Right lobe of liver (tissue), 6 donors: Measurements from ENCODE around the gene OR4K17. TPM values are rescaled to one million over a fixed set of nuclear protein-coding genes. Genes with fewer than 3 reads are reported as not detected.

Experiments
- ATAC-seq, 4 donors: fragments of 200-7000 bp; cut with Tn5 transposase; one replicate each; pipeline ENCODE4 v1.9.1; 2020; ENCODE audit warnings: mild to moderate bottlenecking in 4 of 4, moderate library complexity in 4 of 4
- DNase-seq, 3 donors: peaks; one replicate each; pipeline ENCODE4 v3.0.0-alpha.2; 2020
- H3K27ac ChIP-seq, 3 donors: fragments of 200-600 bp; one replicate each; pipeline ENCODE4 v1.8.0; 2022
- H3K27me3 ChIP-seq, 2 donors: fragments of 200-600 bp; one replicate each; pipeline ENCODE4 v1.8.0; 2022
- H3K36me3 ChIP-seq, 4 donors: fragments of 200-600 bp; sonication (generic) in 1 of 4; one replicate each; pipeline versions ENCODE4 v1.5.1 to v1.8.0; 2017 to 2022; ENCODE audit warnings: control low read depth in 1 of 4
- H3K4me1 ChIP-seq, 4 donors: fragments of 200-600 bp; sonication (generic) in 1 of 4; one replicate each; pipeline versions ENCODE4 v1.5.1 to v1.8.0; 2017 to 2022; ENCODE audit warnings: control low read depth in 1 of 4
- H3K4me3 ChIP-seq, 3 donors: fragments of 200-600 bp; one replicate each; pipeline ENCODE4 v1.8.0; 2022
- H3K9me3 ChIP-seq, 4 donors: fragments of 200-600 bp; sonication (generic) in 1 of 4; one replicate each; pipeline versions ENCODE4 v1.5.1 to v1.8.0; 2017 to 2022; ENCODE audit warnings: control low read depth in 1 of 4
- POLR2A ChIP-seq: fragments of 450-650 bp; IDR thresholded peaks from one replicate; pipeline ENCODE4 v1.6.1; 2017; ENCODE audit warnings: antibody characterized with exemption, mild to moderate bottlenecking
- WGBS: methylation state at CpG from one replicate; pipeline ENCODE4 v1.1.6; 2018; ENCODE audit warnings: low coverage, low lambda C conversion rate; ENCODE audit not compliant: insufficient coverage; ENCODE audit errors: missing lambda C conversion rate; 5-methylcytosine and 5-hydroxymethylcytosine counted together
- intact Hi-C, 2 donors: fragments of 100-400 bp; cut with DNase I; formaldehyde crosslinking; loops; one replicate each; pipeline versions ENCODE4 v1.11.2 to v1.14.1; 2022
- total RNA-seq, 6 experiments: library from RNA; depleted of rRNA in 2 of 6; stranded (reverse); fragments of >200 nt in 2 of 6; fragmentation: NEBNext Ultra II Directional in 3 of 6; extraction: Animal tissue kit (Norgen Biotek cat#: 25700) in 3 of 6; gene quantifications; one replicate each; pipeline versions ENCODE4 v1.1.0 to v1.2.4, GENCODE V29; 2016 to 2023
- TF ChIP-seq, protein P1 (sequence below), 4 donors: fragments of 200-600 bp in 3 of 4; fragments of 450-650 bp in 1 of 4; IDR thresholded peaks; one replicate each; pipeline versions ENCODE4 v1.5.1 to v1.8.0; 2016 to 2022; ENCODE audit warnings: antibody characterized with exemption in 4 of 4, mild to moderate bottlenecking in 2 of 4
- donor health status: DM: no; HTN: yes; CAD: no.
- donor health status: DM: no; HTN: no; CAD: no.
- donor health status: DM: no; HTN: no; CAD: no.
- donor health status: DM: no; HTN: yes; CAD: no.
- donor health status: DM: no; HTN: yes; CAD: no.

The OR4K17 gene
- total RNA-seq, 6 experiments from 2014 or later = not detected

DNA sequence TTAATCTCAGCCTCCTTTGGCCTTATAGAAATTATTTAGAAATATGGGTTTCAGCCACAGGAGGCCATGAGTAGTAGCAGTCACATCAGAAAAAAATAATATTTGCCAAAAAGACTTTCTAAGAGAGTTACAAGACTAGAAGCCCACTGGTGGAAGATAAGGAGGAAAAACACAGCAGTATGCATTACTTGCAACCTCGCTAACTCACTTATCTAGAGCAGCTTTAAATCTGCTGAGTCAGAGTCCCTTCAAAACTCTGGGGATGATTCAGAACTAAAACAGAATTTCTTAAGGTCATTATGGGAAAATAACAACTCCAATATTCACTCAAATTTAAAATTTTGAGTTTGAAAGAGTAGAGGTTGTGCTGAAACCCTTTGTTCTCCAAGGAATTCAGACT is 6.2 kb downstream of the OR4K17 start:
- DNase-seq (no peak), ATAC-seq (no peak)
- intact Hi-C loops = no loop called here
- 37% methylated on average over 1 of the region's 1 CpG for WGBS
- no peak overlapping the region for H3K27ac ChIP-seq
- H3K4me3 ChIP-seq = no peak overlapping the region
- peaks cover 0 to under 1% (median 0%) of the 10 kb centered on the region in 4 donors for H3K36me3 ChIP-seq
- H3K27me3 ChIP-seq = no peaks in the 10 kb centered on the region
- no peak for TF ChIP-seq POLR2A
- TF ChIP-seq, protein P1, sequence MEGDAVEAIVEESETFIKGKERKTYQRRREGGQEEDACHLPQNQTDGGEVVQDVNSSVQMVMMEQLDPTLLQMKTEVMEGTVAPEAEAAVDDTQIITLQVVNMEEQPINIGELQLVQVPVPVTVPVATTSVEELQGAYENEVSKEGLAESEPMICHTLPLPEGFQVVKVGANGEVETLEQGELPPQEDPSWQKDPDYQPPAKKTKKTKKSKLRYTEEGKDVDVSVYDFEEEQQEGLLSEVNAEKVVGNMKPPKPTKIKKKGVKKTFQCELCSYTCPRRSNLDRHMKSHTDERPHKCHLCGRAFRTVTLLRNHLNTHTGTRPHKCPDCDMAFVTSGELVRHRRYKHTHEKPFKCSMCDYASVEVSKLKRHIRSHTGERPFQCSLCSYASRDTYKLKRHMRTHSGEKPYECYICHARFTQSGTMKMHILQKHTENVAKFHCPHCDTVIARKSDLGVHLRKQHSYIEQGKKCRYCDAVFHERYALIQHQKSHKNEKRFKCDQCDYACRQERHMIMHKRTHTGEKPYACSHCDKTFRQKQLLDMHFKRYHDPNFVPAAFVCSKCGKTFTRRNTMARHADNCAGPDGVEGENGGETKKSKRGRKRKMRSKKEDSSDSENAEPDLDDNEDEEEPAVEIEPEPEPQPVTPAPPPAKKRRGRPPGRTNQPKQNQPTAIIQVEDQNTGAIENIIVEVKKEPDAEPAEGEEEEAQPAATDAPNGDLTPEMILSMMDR (IDR thresholded peaks at IDR 0.05) = no peak
- H3K9me3 ChIP-seq = no peaks in the 10 kb centered on the region
- H3K4me1 ChIP-seq = no peaks in the 10 kb centered on the region

DNA sequence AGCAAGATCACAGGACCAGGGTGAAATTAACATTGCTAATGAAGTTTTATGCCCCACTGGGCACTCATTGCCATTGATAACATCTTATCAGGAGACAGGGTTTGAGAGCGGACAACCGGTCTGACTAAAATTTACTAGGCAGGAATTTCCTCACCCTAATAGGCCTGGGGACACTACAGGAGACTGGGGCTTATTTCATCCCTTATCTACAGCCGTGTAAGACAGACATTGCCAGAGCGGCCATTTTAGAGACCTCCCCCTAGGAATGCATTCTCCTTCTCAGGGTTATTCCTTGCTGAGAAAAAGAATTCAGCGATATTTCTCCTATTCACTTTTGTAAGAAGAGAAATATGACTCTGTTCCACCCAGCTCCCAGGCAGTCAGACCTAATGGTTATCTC is 8.3 kb downstream of the OR4K17 start:
- WGBS = 60% methylated on average over 3 of the region's 5 CpGs
- Histone ChIP-seq H3K4me3 (no peak overlapping the region), H3K4me1 (no peaks in the 10 kb centered on the region), H3K27ac (no peak overlapping the region), H3K36me3 (peaks cover 0 to 1% (median 0%) of the 10 kb centered on the region in 4 donors), H3K27me3 (no peaks in the 10 kb centered on the region), H3K9me3 (no peaks in the 10 kb centered on the region)
- TF ChIP-seq, protein P1 (IDR thresholded peaks at IDR 0.05) = no peak
- intact Hi-C loops = no loop called here
- DNase-seq (no peak), ATAC-seq (no peak)

DNA sequence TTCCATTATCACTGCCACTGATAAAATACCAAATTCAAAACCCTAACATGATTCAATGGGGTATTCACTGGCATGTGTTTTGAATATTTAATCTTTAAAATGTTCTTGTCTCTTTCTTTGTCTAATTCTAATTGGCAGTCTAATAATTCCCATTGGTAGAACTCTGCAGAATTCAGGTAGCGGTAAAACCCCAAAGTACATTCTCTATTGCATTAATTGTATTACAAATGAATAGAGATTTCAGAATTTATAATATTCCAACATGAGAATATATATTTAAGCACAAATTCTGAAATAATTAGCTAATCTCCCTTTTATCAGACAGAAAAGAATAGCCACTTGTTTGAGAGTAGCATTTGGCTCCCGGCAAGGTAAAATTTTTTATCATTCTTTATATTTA is 28.0 kb downstream of the OR4K17 start, which contains the start of gene OR4N5:
TSS of gene OR4N5 (plus strand) at position 301 of the 400 bp plus-strand sequence. CDS start 4,916 bp downstream, outside the sequence.
- no peak for DNase-seq
- 58% methylated on average over 2 of the region's 2 CpGs for WGBS
- Histone ChIP-seq H3K27me3 (no peaks in the 10 kb centered on the region), H3K4me1 (no peaks in the 10 kb centered on the region), H3K36me3 (no peaks in the 10 kb centered on the region), H3K9me3 (peaks cover 0 to 3% (median 0%) of the 10 kb centered on the region in 4 donors), H3K27ac (no peak within 1 kb of the TSS), H3K4me3 (no peak within 1 kb of the TSS)
- intact Hi-C loops = no loop called here
- ATAC-seq = no peak
- TF ChIP-seq, protein P1 (IDR thresholded peaks at IDR 0.05) = no peak
- no peak for TF ChIP-seq POLR2A

DNA sequence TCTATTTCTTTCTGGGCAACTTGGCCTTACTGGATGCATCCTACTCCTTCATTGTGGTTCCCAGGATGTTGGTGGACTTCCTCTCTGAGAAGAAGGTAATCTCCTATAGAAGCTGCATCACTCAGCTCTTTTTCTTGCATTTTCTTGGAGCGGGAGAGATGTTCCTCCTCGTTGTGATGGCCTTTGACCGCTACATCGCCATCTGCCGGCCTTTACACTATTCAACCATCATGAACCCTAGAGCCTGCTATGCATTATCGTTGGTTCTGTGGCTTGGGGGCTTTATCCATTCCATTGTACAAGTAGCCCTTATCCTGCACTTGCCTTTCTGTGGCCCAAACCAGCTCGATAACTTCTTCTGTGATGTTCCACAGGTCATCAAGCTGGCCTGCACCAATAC is 33.4 kb downstream of the OR4K17 start:
- intact Hi-C loops = no loop called here
- TF ChIP-seq, protein P1 (IDR thresholded peaks at IDR 0.05) = no peak
- no peak for TF ChIP-seq POLR2A
- H3K27ac ChIP-seq = no peak overlapping the region
- no peaks in the 10 kb centered on the region for H3K27me3 ChIP-seq
- WGBS = 33% methylated on average over 5 of the region's 7 CpGs
- DNase-seq = no peak
- H3K4me1 ChIP-seq = no peaks in the 10 kb centered on the region
- ATAC-seq = no peak
- H3K4me3 ChIP-seq = no peak overlapping the region
- H3K9me3 ChIP-seq = no peaks in the 10 kb centered on the region
- no peaks in the 10 kb centered on the region for H3K36me3 ChIP-seq

DNA sequence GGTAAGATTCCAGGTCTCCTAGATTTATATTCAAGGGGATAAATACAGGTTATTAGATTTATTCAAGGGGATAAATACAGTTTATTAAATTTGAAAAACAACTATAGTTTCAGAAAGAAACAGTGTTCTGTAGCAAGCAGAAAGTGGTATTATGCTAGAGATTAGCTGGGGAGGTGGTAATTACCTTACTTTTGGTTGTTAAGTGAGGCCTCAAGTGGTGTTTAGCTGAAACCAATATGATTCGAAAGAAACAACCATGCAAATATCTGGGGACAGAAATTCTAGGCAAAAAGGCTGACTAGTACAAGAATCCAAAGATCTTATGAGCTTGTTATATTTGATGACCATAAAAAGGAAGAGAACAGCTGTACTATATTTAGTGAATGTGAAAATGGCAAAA is 34.3 kb downstream of the OR4K17 start:
- 24% methylated on average over 1 of the region's 1 CpG for WGBS
- no peaks in the 10 kb centered on the region for H3K9me3 ChIP-seq
- H3K27me3 ChIP-seq = no peaks in the 10 kb centered on the region
- intact Hi-C loops = no loop called here
- no peaks in the 10 kb centered on the region for H3K36me3 ChIP-seq
- no peak for ATAC-seq
- no peak for DNase-seq
- no peak overlapping the region for H3K27ac ChIP-seq
- no peak overlapping the region for H3K4me3 ChIP-seq
- no peak for TF ChIP-seq POLR2A
- H3K4me1 ChIP-seq = no peaks in the 10 kb centered on the region
